HG03060 (cell line): ENCODE results near the gene USP54.

ENCODE experiments used
- ATAC-seq: cut with Tn5 transposase; IDR thresholded peaks from one replicate; pipeline ENCODE4 v1.9.1; 2021; ENCODE audit warnings: low read depth, moderate number of reproducible peaks; ENCODE audit not compliant: unreplicated experiment

Gene USP54

DNA sequence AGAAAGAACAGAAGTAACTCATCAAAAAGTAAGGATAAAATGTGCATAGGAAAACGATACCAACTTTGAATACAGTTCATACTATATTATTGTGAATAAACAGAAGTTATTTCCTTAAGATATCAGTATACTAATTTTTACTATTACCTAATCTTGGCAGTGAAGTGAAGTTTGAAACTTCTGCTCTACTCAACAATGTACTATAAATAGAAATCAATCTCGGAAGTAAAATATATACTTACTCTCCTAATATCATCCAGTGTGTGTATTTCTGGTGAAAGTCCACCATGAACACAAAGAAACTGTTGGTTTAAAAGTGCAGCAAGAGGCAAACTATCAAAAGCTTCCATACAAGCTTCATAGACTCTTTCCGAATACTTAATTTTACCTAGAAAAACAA lies 119.9 kb downstream of the USP54 start:
- ATAC-seq = no peak

DNA sequence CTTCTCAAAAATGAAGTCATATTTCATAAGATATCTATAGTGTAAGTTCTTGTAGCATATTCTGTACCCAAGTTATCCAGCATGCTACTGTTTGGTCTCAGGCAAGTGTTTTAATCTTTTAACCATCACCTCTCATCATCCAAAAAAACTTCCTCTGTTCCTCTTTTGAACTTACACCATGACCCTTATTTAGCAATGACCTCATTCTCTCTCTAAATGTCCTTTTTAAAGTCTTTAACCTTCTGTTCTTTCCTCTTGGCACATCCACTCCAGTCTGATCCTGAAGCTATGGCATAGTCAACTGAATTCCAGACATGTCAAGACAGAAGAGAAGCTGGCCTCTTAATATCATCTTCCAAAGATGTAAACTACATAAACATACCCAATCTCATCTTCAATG lies 121.6 kb downstream of the USP54 start:
- ATAC-seq = no peak

DNA sequence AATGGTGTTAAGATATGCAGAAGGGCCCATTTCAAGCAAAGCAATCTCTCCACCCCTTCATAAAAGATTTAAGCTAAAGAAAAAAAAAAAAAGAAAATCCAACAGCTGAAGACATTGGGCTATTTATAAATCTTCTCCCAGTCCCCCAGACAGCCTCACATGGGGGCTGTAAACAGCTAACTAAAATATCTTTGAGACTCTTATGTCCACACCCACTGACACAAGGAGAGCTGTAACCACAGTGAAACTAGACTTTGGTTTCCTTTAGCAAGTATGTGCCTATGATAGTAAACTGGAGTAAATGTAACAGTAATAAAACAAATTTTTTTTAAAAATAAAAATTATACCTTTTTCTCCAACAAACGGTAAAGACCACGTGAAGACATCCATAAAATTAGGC lies 123.9 kb downstream of the USP54 start:
- ATAC-seq = no peak

DNA sequence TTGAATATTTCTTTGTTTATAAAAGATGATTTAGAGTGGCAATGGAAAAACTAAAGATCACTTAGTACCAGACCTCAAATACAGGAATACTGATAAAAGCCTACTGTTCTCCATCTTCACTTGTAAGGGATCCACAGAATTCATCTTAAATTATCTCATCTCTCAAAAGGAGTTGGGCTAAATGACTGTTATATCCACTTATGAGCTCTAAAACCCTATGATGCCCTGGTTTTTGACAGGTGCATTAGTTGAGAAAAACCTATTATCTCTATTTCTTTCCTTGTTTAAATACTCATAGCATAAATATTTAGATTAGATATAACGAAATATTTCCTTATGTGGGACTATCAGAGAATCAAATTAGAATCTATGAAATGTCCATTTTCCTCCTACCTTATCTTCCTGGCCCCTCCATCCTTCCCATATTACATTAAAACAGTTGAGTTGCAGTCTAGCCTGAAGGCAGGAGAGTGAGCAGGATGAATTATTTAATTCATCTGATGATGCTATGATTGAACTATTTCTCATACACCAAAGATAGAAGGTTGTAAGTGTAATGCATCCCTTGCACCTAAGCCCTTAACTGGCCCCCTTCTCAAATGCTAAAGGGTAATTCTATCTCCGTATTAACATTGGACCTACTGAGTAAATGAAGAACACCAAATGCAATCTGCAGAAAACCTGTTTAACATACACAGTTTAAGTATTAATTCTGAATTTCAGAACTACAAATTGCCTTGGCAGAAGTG lies 125.0 kb downstream of the USP54 start:
- ATAC-seq = no peak

DNA sequence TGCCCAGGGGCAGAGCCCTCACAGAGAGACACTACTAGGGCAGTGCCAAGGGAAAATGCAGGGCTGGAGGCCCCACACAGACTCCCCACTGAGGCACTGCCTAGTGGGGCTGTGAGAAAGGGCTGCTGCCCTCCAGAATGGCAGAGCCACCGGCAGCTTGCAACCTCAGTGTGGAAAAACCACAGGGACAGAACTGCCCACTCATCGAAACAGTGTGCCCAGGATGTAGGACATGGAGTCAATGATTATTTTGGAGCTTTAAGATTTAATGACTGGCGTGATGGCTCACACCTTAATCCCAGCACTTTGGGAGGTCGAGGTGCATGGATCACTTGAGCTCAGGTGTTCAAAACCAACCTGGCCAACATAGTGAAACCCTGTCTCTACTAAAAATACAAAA lies 130.2 kb downstream of the USP54 start:
- no peak for ATAC-seq

DNA sequence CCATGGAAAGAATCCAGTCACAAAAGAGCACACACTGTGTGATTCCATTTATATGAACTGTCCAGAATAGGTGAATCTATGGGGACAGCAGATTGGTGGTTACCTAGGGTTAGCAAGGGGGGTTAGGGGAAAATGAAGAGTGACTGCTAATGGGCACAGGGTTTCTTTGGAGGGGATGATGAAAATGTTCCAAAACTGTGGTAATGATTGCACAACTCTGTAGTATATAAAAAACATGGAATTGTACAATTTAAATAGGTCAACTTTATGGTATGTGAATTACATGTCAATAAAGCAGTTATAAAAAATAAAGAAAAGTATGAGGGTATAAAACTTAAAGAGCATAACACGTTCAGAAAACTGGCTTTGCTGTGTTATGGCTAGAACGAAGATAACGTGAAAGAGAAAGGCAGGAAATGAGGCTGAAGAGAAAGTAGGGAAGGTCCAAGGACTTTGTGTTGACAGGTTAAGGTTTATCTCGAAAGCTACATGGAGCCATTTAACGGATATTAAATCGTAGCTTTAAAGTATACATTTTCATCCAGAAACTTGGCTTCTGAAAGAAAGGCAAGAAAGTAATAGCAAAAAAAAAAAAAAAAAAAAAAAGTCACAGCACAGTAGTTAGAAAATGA lies 131.3 kb downstream of the USP54 start:
- ATAC-seq = no peak

DNA sequence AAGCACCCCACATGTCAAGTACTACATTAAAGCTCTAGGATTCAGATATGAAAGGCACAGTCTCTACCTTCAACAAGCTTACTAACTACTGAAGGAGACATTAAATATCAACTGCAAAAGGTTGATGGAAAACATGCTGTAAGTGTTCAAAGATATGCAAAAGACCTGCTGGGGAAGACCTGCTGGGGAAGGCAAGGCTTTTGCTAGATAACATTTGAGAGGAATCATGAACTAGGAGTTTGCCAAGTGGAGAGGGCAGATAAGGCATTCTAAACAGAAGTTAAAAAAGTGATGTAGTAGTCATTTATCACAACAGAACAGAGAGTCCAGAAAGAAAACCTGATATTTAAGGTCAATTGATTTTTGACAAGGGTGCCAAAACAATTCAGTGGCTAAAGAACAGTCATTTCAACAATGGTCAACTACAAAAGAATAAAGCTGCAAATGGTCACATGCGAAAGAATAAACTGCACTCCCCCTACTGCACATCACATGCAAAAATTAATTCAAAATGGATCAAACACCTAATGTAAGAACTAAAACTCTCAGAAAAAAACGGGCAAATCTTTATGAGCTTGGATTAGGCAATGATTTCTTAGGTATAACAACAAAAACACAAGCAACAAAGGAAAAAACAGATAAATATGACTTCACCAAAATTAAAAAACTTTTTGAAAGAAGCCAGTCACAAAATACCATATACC lies 134.8 kb downstream of the USP54 start:
- no peak for ATAC-seq

DNA sequence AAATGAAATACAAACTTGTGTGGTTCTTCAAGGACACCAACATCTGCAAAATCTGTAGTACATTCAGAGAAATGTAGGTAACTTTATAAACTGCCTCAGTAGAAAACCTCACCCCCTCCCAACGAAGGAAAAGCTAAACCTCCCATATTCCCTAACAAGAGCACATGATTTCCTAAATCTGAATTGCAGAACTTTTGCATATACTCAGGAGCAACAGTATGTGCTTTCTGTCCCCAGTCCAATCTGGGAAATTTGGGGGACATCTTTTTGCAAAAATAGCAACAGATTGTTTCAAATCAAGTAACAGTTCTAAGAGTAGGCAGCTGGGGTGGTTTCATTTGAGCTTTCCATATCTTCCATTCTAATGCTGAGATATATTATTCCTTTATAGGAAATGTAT lies 142.0 kb downstream of the USP54 start:
- no peak for ATAC-seq

DNA sequence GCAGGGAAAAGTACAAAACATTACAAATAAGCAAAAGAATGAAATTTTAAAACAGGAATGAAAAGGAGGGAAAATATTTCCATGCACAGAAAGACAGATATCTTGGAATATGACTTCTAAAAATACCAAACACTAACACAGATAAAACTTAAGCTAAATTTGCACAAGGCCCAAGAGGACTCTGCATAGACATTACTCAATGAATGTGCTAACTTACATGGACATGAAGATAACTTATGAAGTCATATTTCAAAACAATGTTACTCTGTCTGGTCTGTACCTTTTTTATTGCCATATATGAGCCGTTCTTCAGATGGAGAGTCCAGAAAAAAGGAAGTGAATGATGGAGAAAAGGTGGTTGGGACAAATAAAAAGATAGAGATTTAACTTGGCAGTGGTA lies 142.8 kb downstream of the USP54 start:
- ATAC-seq = no peak
